Inflammatory macrophage (primary cell): ENCODE measurements around the gene SLC28A3.

ENCODE experiments used
- DNase-seq, 2 donors: peaks; one replicate each; pipeline ENCODE4 v3.0.0-alpha.2; 2020 to 2022
- total RNA-seq, 18 experiments: gene quantifications; one replicate each; lab custom pipeline; 2026; ENCODE audit warnings: mixed read lengths in 6 of 18, inconsistent platforms in 2 of 18; lab: John Stamatoyannopoulos, UW

Gene SLC28A3
- 157 to 655 (median 434) reads per million in 18 experiments for total RNA-seq

- no peak for DNase-seq
Observed at GRCh38 chr9:84340535-84340934, at the start of gene SLC28A3. Gene SLC28A3 (minus strand): TSS chr9:84340758. CDS start chr9:84340633, 125 bp downstream.

DNA sequence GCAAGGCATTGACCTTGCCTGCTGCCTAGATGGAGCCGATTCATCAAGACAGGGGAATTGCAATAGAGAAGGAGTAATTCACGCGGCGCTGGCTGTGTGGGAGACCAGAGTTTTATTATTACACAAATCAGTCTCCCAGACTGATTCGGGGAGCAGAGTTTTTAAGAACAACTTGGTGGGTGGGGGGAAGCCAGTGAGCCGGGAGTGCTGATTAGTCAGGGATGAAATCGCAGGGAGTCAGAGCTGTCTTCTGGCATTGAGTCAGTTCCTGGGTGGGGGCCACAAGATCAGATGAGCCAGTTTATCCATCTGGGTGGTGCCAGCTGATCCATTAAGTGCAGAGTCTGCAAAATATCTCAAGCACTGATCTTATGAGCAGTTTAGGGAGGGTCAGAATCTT is 49.7 kb upstream of the SLC28A3 start:
- peak; percentile 91 to 95 for DNase-seq

GRCh38 chr9:84387821-84388220 is 47.3 kb upstream of the SLC28A3 start:
- peak; percentile 35 to 49 for DNase-seq

DNA sequence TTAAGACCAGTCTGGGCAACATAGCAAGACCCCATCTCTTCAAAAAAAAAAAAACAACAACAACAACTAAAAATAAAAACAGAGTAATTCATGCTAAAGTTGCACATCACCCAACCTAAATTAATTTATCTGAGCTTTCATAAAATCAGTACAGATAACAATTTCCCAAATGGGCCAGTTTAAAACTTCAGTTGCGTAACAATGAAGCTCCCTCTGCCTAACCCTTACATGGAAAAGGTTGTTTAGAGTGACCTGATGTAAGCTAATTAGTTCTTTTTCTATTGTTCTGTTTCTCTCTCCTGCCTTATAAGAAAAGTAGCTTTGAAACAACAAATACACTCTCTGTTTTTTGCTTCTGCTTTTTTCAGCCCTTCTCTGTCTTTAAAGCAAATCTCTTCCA is 46.2 kb upstream of the SLC28A3 start:
- no peak for DNase-seq

- DNase-seq, result no peak
Observed at GRCh38 chr9:84385386-84386040, 45.0 kb upstream of the SLC28A3 start.

DNA sequence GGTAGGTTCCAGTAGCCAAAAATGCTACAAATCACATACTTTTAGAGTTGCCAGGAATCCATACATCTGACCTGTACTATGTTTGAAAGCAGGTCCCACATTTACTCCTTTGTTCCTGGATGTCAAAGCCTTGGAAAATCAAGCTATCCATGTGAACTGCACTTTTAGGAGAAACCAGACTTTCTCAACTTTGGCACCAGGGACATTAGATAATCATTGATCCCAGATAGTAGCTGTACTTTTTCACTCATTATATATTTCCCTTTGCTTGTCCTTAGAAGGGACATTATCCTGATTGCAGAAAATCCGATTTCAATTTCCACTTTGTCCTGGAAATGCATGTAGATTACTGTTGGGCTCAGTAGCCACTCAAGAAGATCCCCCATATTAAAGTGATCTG is 44.1 kb upstream of the SLC28A3 start:
- DNase-seq, result no peak

GRCh38 chr9:84383178-84383577 is 42.6 kb upstream of the SLC28A3 start:
- no peak for DNase-seq

- no peak for DNase-seq
Observed at GRCh38 chr9:84382720-84383119, 42.2 kb upstream of the SLC28A3 start.

DNA sequence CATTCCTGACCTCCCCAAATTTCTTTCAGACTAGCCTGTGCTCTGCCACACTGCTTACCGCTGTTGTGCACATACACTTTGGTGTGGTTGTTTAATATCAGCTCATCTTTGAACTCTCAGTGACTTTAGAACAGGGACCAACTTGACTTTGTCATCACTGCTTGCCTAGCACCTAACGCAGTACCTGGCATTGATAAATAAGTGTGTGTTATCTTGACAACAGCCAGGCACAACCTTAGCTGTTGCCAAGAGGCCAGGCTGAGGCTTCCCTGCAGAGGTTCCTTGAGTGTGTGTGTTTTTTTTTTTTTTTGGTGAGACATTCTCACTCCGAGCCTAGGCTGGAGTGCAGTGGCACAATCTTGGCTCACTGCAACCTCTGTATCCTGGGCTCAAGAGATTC is 41.0 kb upstream of the SLC28A3 start:
- DNase-seq, result no peak

GRCh38 chr9:84379740-84380139 is 39.2 kb upstream of the SLC28A3 start:
- no peak for DNase-seq

DNA sequence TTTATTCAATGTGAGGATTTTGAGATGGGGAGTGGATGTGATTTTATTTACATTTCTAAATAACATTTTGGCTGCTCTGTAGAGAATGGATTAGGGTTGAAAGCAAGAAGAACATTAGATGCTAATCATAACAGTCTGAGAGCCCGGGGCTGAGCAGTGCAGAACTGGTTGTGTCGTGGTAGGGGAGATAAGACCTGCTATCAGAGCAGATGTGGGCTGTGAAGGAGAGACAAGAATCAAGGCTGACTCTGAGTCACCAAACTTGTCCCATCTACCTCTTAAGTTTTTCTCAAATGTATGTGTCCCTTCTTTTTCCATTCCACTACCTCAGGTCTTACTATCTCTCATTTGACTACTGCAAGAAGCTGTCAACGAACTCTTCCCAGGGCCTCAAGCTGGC is 35.4 kb upstream of the SLC28A3 start:
- no peak for DNase-seq

- DNase-seq, result no peak
Observed at GRCh38 chr9:84374516-84374915, 34.0 kb upstream of the SLC28A3 start.

DNA sequence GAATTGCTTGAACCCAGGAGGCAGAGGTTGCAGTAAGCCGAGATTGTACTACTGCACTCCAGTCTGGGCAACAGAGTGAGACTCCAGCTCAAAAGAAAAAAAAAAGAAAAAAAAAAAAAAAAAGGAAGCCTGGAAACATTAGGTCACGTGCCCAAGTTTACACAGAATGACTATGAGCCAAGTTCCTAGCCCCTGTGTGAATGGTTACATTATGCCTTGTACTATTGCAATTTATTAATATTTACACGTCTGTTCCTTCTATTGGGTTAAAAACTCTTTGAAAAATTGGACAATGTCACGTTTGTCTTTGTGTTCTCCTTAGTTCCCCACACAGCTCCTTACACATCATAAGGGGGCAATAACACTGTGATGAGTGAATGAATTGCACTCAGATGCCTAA is 33.5 kb upstream of the SLC28A3 start:
- DNase-seq, result peak; percentile 74 to 88

DNA sequence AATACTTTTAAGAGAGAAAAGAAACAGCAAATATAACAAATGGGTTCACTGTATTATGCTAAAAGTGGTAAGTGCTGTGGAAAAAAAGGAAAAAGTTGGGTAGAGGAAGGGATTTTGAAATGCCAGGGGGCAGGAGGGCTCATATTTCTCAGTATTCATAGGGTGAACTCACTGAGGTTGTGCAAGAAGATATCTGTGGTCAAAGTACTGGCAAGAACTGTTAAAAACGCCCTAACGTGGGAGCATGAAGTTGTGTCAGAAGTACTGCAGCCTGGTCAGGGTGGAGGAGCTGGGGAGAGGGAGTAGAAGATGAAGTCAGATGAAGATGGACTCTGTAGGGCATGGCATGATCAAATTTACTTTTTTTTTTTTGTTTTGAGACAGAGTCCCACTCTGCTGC is 31.2 kb upstream of the SLC28A3 start:
- peak; percentile 96 to 98 for DNase-seq

DNA sequence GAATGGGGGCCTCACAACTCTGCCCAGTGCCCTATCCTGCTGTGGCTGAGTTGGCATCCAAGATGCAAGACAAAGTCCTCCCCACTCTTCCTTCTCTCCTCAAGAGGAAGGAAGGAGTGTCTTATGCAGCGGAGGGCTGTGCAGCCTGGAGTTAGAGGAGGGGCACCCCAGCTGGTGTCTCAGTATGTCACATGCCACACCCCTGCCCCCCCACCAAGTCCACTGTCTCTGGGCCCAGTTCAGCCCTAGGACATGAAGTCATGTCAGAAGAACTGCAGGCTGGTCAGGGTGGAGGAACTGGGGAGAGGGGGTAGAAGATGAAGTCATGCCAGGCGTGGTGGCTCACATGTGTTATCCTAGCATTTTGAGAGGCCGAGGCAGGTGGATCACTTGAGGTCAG is 28.0 kb upstream of the SLC28A3 start:
- peak; percentile 91 to 94 for DNase-seq

DNA sequence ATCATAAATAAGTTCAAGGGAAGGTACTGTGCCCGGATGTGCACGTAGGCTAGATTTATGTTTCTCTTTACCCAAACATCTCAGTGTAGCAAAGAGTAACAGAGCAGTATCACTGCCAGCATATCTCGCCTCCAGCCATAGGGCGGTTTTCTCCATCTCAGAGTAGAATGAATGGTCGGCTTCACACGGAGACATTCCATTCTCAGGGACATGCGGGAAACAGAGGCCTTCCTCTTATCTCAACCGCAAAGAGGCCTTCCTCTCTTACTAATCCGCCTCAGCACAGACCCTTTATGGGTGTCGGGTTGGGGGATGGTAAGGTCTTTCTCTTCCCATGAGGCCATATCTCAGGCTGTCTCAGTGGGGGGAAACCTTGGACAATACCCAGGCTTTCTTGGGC is 27.2 kb upstream of the SLC28A3 start:
- peak; percentile 45 for DNase-seq

- peak; percentile 5 to 36 for DNase-seq
Observed at GRCh38 chr9:84366683-84367082, 26.1 kb upstream of the SLC28A3 start.

- peak; percentile 65 to 84 for DNase-seq
Observed at GRCh38 chr9:84364894-84365490, 24.4 kb upstream of the SLC28A3 start.

GRCh38 chr9:84361645-84362044 is 21.1 kb upstream of the SLC28A3 start:
- peak in 1 of 2 donors; percentile 28 for DNase-seq

GRCh38 chr9:84357275-84357674 is 16.7 kb upstream of the SLC28A3 start:
- DNase-seq, result peak; percentile 62 to 76

- no peak for DNase-seq
Observed at GRCh38 chr9:84354035-84354434, 13.5 kb upstream of the SLC28A3 start.

DNA sequence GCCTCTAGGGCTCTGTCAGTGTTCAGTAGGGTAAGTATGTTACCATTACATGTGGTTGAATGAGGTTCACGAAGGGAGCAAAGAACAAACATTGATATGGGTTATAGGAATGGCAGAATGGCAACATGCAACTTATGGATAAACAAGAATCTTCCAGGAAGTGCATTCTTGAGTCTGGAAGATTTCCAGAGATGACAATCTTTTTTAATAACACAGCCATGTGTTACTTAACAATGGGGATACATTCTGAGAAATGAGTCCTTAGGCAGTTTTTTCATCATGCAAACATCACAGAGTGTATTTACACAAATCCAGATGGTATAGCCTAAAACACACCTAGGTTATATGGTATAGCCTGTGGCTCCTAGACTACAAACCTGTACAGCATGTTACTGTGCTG is 9.1 kb upstream of the SLC28A3 start:
- no peak for DNase-seq

- DNase-seq, result no peak
Observed at GRCh38 chr9:84343111-84343521, 2.6 kb upstream of the SLC28A3 start.

DNA sequence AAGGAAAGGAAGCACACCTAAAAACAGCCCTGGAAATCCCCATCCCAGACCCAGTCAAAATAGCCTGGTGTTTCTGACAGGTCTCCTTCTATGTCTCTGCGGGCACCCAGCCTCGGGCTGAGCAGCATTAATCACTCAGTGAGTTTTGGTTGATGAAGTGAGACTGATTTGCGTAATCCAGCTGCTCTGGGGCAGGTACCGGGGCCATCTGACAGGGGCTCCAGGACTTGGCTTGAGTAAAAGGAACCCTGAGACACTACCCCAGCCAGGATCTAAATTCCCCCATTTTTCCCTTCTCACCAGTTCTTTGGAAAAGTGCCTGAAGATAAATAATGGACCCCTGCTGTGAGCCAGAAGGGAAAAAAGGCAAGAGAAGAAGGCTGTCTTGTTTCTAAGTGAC is 596 bp downstream of the SLC28A3 start:
- DNase-seq, result no peak

GRCh38 chr9:84339503-84339902 is 1.1 kb downstream of the SLC28A3 start:
- DNase-seq, result no peak
